Motor neuron (in vitro differentiated cells): ENCODE data around the gene PRR33. TPM values are rescaled to one million over a fixed set of nuclear protein-coding genes. Genes with fewer than 3 reads are reported as not detected.

ENCODE experiments used
- ATAC-seq, 8 experiments: fragments of 200-7000 bp; cut with Tn5 transposase; replicated peaks in 6 of 8; 2 replicates each; pipeline ENCODE4 v1.8.0; 2021; ENCODE audit warnings: mild to moderate bottlenecking in 8 of 8, moderate library complexity in 8 of 8
- H3K27ac ChIP-seq, 2 donors: fragments of 250-450 bp; sonication (Bioruptor Pico); 2 replicates each; pipeline ENCODE4 v1.9.0; 2021; ENCODE audit warnings: antibody characterized with exemption in 2 of 2, mild to moderate bottlenecking in 2 of 2, moderate library complexity in 1 of 2
- H3K4me1 ChIP-seq, 2 donors: fragments of 250-450 bp; sonication (Bioruptor Pico); replicated peaks in 1 of 2; 2 replicates each; pipeline ENCODE4 v1.6.1; 2021; ENCODE audit warnings: antibody characterized with exemption in 2 of 2, mild to moderate bottlenecking in 2 of 2, moderate library complexity in 1 of 2
- H3K4me3 ChIP-seq, 5 donors: fragments of 250-450 bp; sonication (Bioruptor Pico); 2 replicates each; pipeline ENCODE4 v1.9.0; 2021; ENCODE audit warnings: antibody characterized with exemption in 5 of 5, mild to moderate bottlenecking in 5 of 5, moderate library complexity in 4 of 5
- WGBS, 10 experiments: fragments of 450-650 bp; shearing (Covaris generic); methylation state at CpG; one replicate each; pipeline ENCODE4 v1.0.0; 2022; 5-methylcytosine and 5-hydroxymethylcytosine counted together
- in situ Hi-C, 9 experiments: fragments of 400-800 bp; cut with MboI; loops; one replicate each; pipeline ENCODE4 v1.15.0; 2021; ENCODE audit warnings: low sequenced_read_pairs in 9 of 9, low pct_unique_long_range_greater_than_20kb in 2 of 9; ENCODE audit not compliant: unreplicated experiment in 9 of 9
- total RNA-seq, 8 experiments: library from RNA; unstranded; fragments of 300-600 nt; gene quantifications; 2 replicates each; pipeline versions ENCODE4 v1.2.3 to v1.2.4, GENCODE V29; 2022

PRR33 gene
- total RNA-seq, 8 experiments from 2014 or later: 0.13 to 1.1 (median 0.25) TPM; not detected in 2

DNA sequence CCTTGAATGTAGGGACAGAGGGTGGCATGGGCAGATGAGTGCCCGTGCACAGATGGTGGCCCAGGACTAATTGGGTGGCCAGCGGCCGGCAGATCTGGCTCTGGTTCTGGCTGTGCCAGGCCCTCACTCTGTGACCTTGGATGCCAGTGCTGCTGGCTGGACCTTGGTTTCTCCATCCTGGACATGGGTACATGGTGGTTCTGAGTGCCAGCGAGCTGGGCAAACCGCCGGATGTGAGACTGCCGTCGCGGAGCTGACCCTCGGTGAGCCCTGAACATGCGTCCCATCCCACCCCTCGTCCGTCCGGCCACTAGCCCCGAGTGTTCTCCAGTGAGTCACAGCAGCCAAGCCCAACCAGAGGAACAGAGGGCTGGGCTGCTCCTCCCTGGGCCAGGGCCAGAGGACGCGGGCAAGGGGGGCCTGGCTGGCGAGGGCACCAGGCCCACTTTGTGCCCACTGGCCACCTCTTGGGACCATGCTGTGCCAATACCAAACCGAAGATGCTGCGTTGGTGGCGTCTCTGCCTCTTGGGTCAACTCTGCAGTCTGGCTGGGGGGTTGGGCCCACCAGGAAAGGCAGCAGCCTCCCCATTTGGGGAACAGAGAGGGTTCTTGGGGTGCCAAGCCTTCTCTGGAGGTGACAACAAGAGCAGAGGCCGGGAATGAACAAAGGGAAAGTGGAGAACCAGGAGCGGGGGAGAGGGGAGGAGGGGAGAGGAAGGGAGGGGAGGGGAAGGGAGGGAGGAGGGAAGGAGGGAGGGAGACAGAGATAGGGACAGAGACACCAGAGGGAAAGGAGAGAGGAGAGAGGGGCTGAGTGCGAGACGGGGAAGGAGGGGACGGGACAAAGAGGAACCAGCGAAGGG is 28.1 kb downstream of the PRR33 start:
- H3K4me1 ChIP-seq: peaks cover 0 to 13% of the 10 kb centered on the region in 2 donors
- ATAC-seq: peak in 6 of 8 experiments; percentile 54 to 98 (median 77)
- H3K27ac ChIP-seq: no peak overlapping the region
- WGBS, 10 experiments: 0% methylated on average over 1 of the region's 27 CpGs; no CpG with 5 or more reads in 9 of the 10 experiments
- in situ Hi-C loops: no loop called here
- H3K4me3 ChIP-seq: no peak overlapping the region

DNA sequence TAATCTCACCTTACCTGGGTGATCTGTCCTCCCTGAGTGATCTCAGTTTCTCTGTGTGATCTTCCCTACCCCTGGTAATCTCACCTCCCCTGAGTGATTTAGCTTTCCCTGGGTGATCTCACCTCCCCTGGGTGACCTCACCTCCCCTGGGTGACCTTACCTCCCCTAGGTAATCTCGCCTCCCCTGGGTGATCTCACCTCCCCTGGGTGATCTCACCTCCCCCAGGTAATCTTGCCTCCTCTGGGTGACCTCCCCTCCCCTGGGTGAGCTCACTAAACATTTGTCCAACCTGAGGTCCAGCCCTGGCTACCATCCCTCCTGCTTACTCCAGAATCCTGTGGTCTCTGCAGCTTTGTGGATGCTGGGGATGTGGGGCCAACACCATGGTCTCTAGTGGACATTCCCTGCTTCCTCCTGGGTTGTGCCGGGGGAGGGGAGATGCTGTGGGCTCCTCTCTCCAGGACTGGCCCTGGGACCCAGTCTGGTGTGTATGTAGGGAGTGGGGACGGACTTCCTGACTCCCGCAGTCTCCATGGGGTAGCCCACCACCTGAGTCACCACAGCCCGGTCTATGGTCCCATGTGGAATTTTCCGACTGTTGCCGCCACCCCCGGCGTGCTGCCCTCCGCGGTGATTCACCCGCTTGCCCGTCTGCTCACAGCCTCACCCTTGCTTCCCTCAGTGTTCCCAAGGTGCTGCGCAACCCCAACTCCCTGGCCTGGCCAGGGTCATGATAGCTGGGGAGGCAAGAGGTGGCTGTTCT is 28.9 kb downstream of the PRR33 start:
- Histone ChIP-seq H3K4me3 (no peak overlapping the region), H3K4me1 (peaks cover 0 to 13% of the 10 kb centered on the region in 2 donors), H3K27ac (no peak overlapping the region)
- peak in 1 of 8 experiments; percentile 10 for ATAC-seq
- WGBS, 10 experiments: 0 to 50% methylated on average over 1 to 2 of the region's 14 CpGs; no CpG with 5 or more reads in 8 of the 10 experiments
- in situ Hi-C loops: no loop called here

DNA sequence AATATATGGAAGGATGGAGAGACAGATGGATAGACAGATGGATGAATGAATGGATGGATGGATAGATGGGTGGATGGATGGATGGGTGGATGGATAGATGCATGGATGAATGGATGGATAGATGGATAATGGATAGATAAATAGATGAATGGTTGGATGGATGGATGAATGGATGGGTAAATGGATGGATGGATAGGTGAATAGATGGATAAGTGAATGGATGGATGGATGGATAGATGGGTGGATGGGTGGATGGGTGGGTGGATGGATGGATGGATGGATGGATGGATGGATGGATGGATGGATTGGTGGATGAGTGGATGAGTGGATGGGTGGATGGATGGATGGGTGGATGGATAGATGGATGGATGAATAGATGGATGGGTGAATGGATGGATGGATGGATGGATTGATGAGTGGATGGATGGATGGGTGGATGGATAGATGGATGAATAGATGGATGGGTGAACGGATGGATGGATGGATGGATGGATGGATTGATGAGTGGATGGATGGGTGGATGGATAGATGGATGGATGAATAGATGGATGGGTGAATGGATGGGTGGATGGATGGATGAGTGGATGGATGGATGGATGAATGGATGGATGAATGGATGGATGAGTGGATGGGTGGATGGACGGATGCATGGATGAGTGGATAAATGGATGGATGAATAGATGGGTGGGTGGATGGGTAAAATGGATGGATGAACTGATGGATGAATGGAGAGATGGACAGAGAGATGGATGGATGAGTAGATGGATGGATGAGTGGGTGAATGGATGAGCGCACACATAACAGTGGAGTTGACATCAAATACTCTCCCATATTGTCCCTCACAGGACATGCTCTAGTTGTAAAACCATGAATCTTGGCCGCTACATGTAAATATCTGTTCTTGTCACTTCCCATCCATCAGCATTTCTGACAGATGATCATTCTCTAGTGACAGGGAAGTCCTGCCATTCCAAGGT is 30.0 kb downstream of the PRR33 start:
- ATAC-seq: no peak
- Histone ChIP-seq H3K27ac (no peak overlapping the region), H3K4me1 (peaks cover 0 to 13% of the 10 kb centered on the region in 2 donors), H3K4me3 (no peak overlapping the region)
- WGBS, 10 experiments: 67 to 100% (median 82%) methylated on average over 1 to 4 of the region's 4 CpGs
- in situ Hi-C loops: no loop called here

DNA sequence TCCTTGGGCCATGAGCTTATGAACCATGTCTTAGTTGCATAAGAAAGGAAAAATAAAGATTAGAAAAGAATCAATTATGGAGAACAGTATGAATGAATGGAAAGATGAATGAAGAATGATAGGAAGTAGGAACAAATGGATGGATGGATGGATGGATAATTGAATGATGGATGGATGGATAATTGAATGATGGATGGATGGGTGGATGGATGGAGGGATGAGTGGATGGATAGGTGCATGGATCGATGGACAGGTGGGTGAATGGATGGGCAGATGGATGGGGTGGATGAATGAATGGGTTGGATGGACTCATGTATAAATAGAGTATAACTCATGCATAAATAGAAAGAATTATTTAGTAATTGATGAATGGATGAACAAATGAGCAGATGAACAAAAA is 31.6 kb downstream of the PRR33 start:
- no peak for ATAC-seq
- WGBS, 10 experiments: 43 to 100% (median 73%) methylated on average over 1 of the region's 1 CpG; no CpG with 5 or more reads in 1 of the 10 experiments
- Histone ChIP-seq H3K4me1 (peaks cover 0 to 13% of the 10 kb centered on the region in 2 donors), H3K4me3 (no peak overlapping the region), H3K27ac (no peak overlapping the region)
- in situ Hi-C loops: no loop called here

DNA sequence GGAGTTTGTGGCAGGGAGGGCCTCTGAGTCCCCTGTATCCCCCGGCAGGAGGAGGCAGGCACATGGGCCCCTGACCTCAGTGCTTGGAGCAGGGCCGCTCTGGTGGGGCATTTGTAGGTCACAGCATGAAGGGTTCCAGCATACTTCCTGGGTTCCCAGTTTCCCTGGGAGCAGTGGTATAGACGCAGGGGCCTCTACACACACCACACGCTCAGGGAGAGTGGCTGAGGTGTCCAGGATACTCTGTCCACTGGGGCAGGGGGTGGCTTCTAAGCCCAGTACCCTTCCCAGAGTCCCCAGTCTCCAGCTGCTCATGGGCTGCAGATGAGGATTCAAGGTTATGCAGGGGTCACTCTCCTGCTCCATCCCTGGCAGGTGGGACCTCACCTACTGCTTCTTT is 32.7 kb downstream of the PRR33 start:
- H3K4me1 ChIP-seq: peaks cover 0 to 3% of the 10 kb centered on the region in 2 donors
- peak in 1 of 8 experiments; percentile 71 for ATAC-seq
- 33 to 100% (median 60%) methylated on average over 1 to 2 of the region's 4 CpGs; no CpG with 5 or more reads in 6 of the 10 experiments for WGBS, 10 experiments
- in situ Hi-C loops: no loop called here
- no peak overlapping the region for H3K27ac ChIP-seq
- H3K4me3 ChIP-seq: no peak overlapping the region

DNA sequence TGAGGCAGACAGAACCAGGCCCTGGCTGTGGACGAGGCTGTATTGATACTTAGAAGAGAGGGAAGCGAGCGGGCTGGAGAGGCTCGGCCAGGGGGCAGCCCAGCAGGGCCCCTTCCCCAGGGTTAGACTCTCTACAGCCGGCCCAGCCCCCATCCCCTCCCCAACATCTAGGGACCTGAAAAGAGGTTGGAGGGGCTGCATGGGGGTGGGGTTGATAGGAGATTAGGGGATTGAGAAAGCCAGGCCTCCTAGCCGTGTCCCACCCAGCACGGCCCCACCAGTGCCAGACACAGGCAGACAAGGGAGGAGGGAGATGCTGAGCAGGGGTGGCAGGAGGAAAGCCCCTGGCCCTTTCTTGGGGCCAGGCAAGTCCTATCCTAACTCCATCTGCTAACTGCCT is 33.1 kb downstream of the PRR33 start:
- H3K27ac ChIP-seq: no peak overlapping the region
- H3K4me1 ChIP-seq: peaks cover 0 to 2% of the 10 kb centered on the region in 2 donors
- no peak for ATAC-seq
- in situ Hi-C loops: no loop called here
- no peak overlapping the region for H3K4me3 ChIP-seq
- 50 to 100% (median 58%) methylated on average over 1 to 4 of the region's 7 CpGs; no CpG with 5 or more reads in 7 of the 10 experiments for WGBS, 10 experiments

DNA sequence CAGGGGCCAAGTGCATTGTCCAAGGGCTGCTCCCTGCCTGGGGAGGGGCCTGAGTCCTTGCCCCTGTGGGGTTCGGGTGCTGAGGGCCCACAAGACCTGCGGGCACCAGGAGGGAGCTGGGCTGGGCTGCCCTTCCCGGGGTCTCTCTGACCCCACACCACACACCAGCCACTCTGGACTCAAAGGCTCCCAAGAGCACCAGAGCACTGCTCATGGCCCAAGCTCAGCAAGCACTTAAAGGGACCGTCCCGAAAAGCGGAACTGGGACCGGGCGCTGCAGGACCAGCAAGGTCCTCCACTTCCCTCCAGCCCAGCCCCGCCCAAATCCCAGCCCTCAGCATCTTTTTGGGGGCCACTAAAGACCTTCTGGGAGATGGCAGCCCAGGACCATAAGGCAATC is 33.5 kb downstream of the PRR33 start:
- Histone ChIP-seq H3K4me1 (no peaks in the 10 kb centered on the region), H3K4me3 (no peak overlapping the region), H3K27ac (no peak overlapping the region)
- WGBS, 10 experiments: 75 to 80% methylated on average over 3 to 5 of the region's 9 CpGs; no CpG with 5 or more reads in 8 of the 10 experiments
- in situ Hi-C loops: no loop called here
- no peak for ATAC-seq

DNA sequence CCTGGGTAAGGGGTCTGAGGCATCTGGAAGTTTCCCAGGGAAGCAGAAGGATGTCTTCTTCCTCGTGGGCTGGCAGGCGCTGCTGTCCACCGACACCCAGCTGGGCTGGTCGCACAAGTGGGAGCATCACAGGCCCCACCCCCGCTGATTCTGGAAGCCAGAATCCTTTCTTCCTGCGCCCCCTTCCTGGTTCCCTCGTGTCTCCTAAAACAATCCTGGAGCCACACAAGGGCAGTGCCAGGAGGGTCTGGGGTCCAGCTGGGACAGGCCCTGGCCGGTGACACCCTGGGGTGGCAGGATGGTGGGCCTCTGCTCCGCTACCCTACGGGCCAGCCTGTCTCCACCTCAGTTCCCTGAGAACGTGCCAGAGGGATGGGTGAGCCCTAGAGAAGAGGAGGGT is 34.6 kb downstream of the PRR33 start:
- WGBS, 10 experiments: 56% methylated on average over 3 of the region's 11 CpGs; no CpG with 5 or more reads in 9 of the 10 experiments
- Histone ChIP-seq H3K4me1 (no peaks in the 10 kb centered on the region), H3K27ac (no peak overlapping the region), H3K4me3 (no peak overlapping the region)
- in situ Hi-C loops: no loop called here
- no peak for ATAC-seq

DNA sequence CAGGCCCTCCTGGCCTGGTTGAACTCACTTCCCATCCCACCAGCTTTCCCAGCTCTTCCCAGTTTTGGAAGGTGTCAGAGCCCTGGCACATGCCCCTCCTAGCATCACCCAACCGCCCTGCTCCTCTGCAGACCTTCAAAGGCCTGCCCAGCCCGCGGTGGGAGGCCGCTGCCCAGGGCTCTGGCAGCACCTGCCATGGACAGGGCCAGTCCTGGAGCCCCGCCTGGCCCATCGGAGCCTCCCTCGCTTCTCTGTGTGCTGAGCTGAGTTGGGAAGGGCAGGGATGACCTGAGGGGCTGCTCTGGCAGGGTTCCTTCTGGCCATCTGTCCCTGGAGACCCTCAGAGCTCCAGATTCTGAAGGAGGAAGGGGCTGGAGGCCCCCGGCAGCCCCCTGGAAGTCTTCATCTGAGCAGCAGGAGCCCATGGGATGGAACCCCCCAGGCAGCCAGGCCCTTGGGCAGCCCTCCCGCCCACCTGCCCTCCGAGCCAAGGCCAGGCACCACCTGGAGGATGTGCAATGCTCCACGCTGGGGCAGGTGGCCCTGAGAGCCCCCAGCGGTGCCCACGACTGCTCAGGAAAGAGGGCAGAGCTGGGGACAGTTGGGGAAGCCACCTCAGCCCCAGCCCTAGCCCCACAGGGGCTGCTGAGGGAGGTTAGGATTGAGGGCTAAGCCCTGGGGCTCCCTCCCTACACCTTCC is 35.2 kb downstream of the PRR33 start:
- Histone ChIP-seq H3K4me3 (no peak overlapping the region), H3K27ac (no peak overlapping the region), H3K4me1 (no peaks in the 10 kb centered on the region)
- no peak for ATAC-seq
- WGBS, 10 experiments: 82 to 100% methylated on average over 2 of the region's 13 CpGs; no CpG with 5 or more reads in 8 of the 10 experiments
- in situ Hi-C loops: no loop called here

DNA sequence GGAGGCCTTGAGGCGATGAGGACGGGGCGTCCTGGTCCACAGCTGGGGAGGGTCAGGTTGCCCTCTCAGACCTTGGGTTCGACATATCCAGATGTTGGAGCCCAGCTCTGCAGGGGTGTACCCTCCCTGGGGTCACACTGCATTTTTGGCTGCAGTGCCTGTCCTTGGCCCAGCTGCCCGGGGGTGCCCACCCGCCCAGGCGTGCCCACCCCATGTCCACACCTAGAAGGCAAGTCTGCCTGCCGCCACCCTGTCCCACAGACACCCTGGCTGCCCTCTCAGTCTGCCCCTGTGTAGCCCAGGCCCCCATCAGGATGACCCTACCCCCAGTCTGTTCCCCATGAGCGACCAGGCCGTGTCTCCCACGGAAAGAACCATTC is 35.8 kb downstream of the PRR33 start:
- 100% methylated on average over 1 to 3 of the region's 11 CpGs; no CpG with 5 or more reads in 8 of the 10 experiments for WGBS, 10 experiments
- Histone ChIP-seq H3K4me3 (no peak overlapping the region), H3K4me1 (no peaks in the 10 kb centered on the region), H3K27ac (no peak overlapping the region)
- no peak for ATAC-seq
- in situ Hi-C loops: no loop called here

DNA sequence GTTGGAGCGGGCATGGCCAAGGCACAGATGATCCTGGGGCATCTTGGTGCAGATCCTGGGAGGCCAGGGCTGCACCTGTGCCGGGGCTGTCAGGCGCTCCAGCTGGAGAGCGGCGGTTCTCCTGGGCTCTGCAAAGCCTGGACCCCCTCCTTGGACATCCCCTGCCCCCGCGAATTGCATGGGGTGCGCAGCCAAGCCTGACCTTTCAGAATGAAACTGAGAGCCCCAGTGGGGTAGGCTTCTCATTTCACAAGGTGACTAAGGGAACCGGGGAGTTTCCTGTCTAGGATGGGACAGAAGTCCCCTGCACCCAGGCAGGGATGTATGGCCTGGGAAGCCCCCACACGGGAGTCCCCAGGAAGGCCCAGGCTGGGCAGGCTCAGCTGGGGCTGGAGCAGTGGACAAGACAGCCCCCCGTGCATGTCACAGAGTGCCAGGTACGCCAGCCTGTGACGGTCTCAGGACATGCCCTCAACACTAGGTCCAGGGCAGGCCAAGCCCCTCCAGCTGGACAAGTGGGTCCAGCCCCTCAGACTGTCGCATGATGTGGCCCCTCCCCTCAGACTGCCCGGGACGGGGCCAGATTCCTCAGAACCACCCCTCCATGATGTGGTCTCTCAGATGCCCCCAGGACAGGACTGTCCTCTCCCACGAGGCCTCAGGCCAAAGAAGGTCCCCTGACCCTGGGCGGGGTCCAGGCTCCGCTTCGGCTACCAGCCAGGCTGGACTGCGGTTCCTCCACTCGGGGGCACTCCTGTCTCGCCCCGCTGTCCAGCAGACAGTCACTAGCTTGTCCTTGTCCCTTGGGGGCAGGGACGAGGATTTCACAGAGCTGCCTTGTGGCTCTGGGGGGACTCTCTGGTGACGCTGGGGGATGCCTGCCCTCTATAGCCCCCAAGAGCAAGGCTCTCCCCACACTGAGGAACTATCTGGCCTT is 36.5 kb downstream of the PRR33 start:
- 30 to 100% (median 75%) methylated on average over 2 to 7 of the region's 26 CpGs; no CpG with 5 or more reads in 6 of the 10 experiments for WGBS, 10 experiments
- H3K4me1 ChIP-seq: no peaks in the 10 kb centered on the region
- H3K4me3 ChIP-seq: no peak overlapping the region
- in situ Hi-C loops: no loop called here
- ATAC-seq: no peak
- H3K27ac ChIP-seq: no peak overlapping the region
